ENCODE results near the gene PLK2. TPM values are rescaled to one million over a fixed set of nuclear protein-coding genes. Genes with fewer than 3 reads are reported as not detected.

PLK2 gene
- total RNA-seq, 6 experiments from 2014 or later, result 9.3 to 54.7 (median 22.8) TPM

DNA sequence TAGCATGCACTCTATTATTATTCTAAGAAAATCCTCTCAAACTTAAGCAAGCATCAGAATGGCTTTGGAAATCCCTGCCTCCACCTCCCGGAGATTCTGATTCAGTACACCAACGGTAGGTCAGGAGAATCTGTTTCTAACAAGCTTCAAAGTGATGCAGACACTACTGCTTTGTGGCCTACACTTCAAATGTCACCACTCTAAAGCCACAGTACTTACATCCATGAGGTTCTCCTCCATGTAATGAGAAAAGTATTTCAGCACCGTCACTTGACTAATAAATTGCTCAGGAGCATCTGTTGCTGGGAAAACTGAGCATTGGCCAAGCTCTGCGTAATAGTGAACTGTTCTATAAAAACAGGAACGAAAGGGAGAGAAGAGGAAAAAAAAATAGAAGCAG is 4.8 kb downstream of the PLK2 start:
- Histone ChIP-seq H3K4me3 (no peak overlapping the region), H3K4me1 (peaks cover 0 to 6% (median 0%) of the 10 kb centered on the region in 4 donors), H3K27ac (no peak overlapping the region), H3K36me3 (peaks cover 4 to 48% (median 22%) of the 10 kb centered on the region in 4 donors), H3K27me3 (no peaks in the 10 kb centered on the region), H3K9me3 (no peaks in the 10 kb centered on the region)
- WGBS (ENCODE audit: insufficient coverage, low coverage, low lambda C conversion rate, missing lambda C conversion rate), result 64% methylated on average over 5 of the region's 5 CpGs
- intact Hi-C loops (cut with DNase I), result loop anchor here in 1 of 2 donors (10.0 kb wide), 1 partner anchor 670 kb away; no protein-coding TSS in a partner anchor
- no peak for DNase-seq
- no peak for ATAC-seq
- no peak for TF ChIP-seq POLR2A (IDR thresholded peaks at IDR 0.05)
- TF ChIP-seq, protein P1, sequence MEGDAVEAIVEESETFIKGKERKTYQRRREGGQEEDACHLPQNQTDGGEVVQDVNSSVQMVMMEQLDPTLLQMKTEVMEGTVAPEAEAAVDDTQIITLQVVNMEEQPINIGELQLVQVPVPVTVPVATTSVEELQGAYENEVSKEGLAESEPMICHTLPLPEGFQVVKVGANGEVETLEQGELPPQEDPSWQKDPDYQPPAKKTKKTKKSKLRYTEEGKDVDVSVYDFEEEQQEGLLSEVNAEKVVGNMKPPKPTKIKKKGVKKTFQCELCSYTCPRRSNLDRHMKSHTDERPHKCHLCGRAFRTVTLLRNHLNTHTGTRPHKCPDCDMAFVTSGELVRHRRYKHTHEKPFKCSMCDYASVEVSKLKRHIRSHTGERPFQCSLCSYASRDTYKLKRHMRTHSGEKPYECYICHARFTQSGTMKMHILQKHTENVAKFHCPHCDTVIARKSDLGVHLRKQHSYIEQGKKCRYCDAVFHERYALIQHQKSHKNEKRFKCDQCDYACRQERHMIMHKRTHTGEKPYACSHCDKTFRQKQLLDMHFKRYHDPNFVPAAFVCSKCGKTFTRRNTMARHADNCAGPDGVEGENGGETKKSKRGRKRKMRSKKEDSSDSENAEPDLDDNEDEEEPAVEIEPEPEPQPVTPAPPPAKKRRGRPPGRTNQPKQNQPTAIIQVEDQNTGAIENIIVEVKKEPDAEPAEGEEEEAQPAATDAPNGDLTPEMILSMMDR (IDR thresholded peaks at IDR 0.05), result no peak

DNA sequence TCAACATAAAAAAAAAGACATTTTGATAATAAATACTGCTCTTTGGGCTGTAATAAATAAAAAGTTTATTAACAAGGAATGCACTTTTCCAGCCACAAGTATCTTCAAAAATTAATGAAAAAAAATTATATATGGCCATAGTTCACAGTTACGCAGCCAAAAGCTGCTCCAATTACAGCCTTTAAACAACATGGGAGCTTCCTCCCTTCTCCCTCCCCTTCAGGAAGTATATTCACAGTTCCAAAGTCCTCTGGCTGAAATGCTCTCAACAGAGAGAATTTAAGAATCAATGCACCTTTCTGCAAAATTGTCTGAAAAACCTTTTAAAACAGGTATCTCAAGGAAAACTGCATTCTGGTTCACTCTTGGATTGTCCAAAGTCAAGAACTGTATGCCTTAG is 5.9 kb downstream of the PLK2 start:
- peak in 1 of 4 donors; percentile 34 for ATAC-seq
- DNase-seq, result no peak
- intact Hi-C loops (cut with DNase I), result loop anchor here in 1 of 2 donors (10.0 kb wide), 1 partner anchor 669 kb away; no protein-coding TSS in a partner anchor
- TF ChIP-seq POLR2A (IDR thresholded peaks at IDR 0.05), result no peak
- Histone ChIP-seq H3K9me3 (no peaks in the 10 kb centered on the region), H3K4me1 (peaks cover 0 to 6% (median 0%) of the 10 kb centered on the region in 4 donors), H3K27ac (no peak overlapping the region), H3K27me3 (no peaks in the 10 kb centered on the region), H3K4me3 (no peak overlapping the region), H3K36me3 (peaks cover 4 to 48% (median 22%) of the 10 kb centered on the region in 4 donors)
- 73% methylated on average over 1 of the region's 1 CpG for WGBS (ENCODE audit: insufficient coverage, low coverage, low lambda C conversion rate, missing lambda C conversion rate)

DNA sequence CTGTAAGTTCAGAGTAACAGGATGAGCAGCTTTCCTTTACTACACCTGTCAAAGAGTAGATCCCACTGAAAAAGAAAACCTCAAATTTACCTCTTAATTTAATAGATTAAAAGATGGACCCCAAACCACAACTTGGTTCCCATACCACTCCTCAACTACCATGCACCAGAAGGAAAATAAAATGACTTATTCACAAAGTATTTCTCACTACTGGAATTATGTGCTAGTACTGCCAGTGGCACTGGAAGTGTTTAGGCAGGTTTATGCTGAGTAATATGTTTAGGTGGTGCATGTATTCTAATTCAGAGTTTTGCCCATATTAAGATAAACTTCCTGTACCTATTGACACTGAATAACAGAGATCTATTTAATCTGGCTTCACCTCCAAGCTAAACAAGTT is 6.6 kb downstream of the PLK2 start:
- intact Hi-C loops (cut with DNase I), result loop anchor here in 1 of 2 donors (10.0 kb wide), 1 partner anchor 669 kb away; no protein-coding TSS in a partner anchor
- Histone ChIP-seq H3K27ac (no peak overlapping the region), H3K27me3 (no peaks in the 10 kb centered on the region), H3K4me1 (peaks cover 0 to 6% (median 0%) of the 10 kb centered on the region in 4 donors), H3K4me3 (no peak overlapping the region), H3K9me3 (no peaks in the 10 kb centered on the region), H3K36me3 (peaks cover 4 to 48% (median 22%) of the 10 kb centered on the region in 4 donors)
- TF ChIP-seq, protein P1 (IDR thresholded peaks at IDR 0.05), result no peak
- TF ChIP-seq POLR2A (IDR thresholded peaks at IDR 0.05), result no peak
- DNase-seq, result no peak
- ATAC-seq, result no peak

DNA sequence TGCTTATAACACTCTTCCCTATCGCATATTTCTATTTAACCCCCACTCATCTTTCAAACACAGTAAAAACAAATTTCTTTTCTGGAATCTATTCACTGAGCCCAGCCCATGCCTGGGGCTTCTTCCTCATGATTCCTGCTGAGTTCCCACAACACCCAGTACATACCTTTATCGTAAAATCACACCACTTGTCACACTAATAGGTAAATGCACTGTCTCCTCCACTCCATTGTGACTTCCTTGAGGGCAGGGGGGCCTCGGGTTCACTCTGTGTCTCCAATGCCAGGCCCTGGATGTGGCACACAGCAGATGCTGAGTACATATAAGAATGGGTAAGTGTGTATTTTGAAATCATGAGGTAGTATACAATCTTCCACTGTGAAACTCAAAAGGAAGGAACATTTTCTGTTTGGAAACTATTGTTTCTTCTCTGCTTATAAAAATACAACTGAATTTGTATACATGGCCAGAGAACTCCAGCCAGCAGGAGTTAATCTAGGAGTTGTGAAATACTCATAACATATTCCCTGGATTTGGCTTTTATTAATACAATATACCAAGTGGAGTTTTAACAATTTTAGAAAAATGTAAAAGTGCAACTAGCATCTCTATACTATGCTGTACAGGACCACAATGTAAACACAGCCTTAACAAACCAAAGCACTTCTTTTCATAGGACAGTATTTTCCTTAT is 7.2 kb downstream of the PLK2 start:
- ATAC-seq, result no peak
- DNase-seq, result no peak
- no peaks in the 10 kb centered on the region for H3K27me3 ChIP-seq
- H3K36me3 ChIP-seq, result peaks cover 4 to 47% (median 22%) of the 10 kb centered on the region in 4 donors
- no peak overlapping the region for H3K4me3 ChIP-seq
- intact Hi-C loops (cut with DNase I), result loop anchor here in 1 of 2 donors (10.0 kb wide), 1 partner anchor 668 kb away; no protein-coding TSS in a partner anchor
- peaks cover 0 to under 1% (median 0%) of the 10 kb centered on the region in 4 donors for H3K4me1 ChIP-seq
- 90% methylated on average over 3 of the region's 3 CpGs for WGBS (ENCODE audit: insufficient coverage, low coverage, low lambda C conversion rate, missing lambda C conversion rate)
- TF ChIP-seq, protein P1 (IDR thresholded peaks at IDR 0.05), result no peak
- TF ChIP-seq POLR2A (IDR thresholded peaks at IDR 0.05), result no peak
- no peak overlapping the region for H3K27ac ChIP-seq
- H3K9me3 ChIP-seq, result no peaks in the 10 kb centered on the region
